CD4-positive, CD25-positive, alpha-beta regulatory T cell (primary cell): Measurements from ENCODE around the gene POU5F1. TPM values are rescaled to one million over a fixed set of nuclear protein-coding genes. Genes with fewer than 3 reads are reported as not detected.
"Not testable (repeated sequence)": the region's sequence is repeated elsewhere in the genome, so short reads cannot be mapped to it uniquely, and the experiment has no call there.

Experiments
- ATAC-seq, 2 donors: fragments of 150-1000 bp; cut with Tn5 transposase; one replicate each; pipeline ENCODE4 v1.10.0; 2021; ENCODE audit warnings: low read depth in 2 of 2, moderate number of reproducible peaks in 2 of 2, moderate library complexity in 1 of 2
- DNase-seq, 3 donors: peaks; one replicate each; pipeline versions ENCODE4 v3.0.0 to v3.0.0-alpha.2; 2012 to 2022; ENCODE audit warnings: mixed read lengths in 1 of 3
- H3K27ac ChIP-seq: one replicate; pipeline ENCODE4 v1.7.0; 2013; ENCODE audit warnings: mild to moderate bottlenecking, low read length; ENCODE audit not compliant: insufficient read depth, poor library complexity, severe bottlenecking
- H3K27me3 ChIP-seq: one replicate; pipeline ENCODE4 v1.7.0; 2013; ENCODE audit warnings: low read length; ENCODE audit not compliant: control insufficient read depth, insufficient read depth
- H3K36me3 ChIP-seq: one replicate; pipeline ENCODE4 v1.7.0; 2013; ENCODE audit warnings: mild to moderate bottlenecking, low read length, moderate library complexity; ENCODE audit not compliant: control insufficient read depth, insufficient read depth
- H3K4me1 ChIP-seq: 2 replicates; pipeline ENCODE4 v1.7.0; 2013; ENCODE audit warnings: mild to moderate bottlenecking, low read length; ENCODE audit not compliant: insufficient read depth, control insufficient read depth, poor library complexity, severe bottlenecking
- H3K4me3 ChIP-seq: one replicate; pipeline ENCODE4 v1.7.0; 2013; ENCODE audit warnings: low read depth, mild to moderate bottlenecking, low read length, moderate library complexity
- H3K9me3 ChIP-seq, 2 experiments: 1 replicate in 1 of 2; 2 replicates in 1 of 2; pipeline ENCODE4 v1.7.0; 2013; ENCODE audit warnings: low read length in 2 of 2, mild to moderate bottlenecking in 1 of 2, moderate library complexity in 1 of 2; ENCODE audit not compliant: control insufficient read depth in 2 of 2
- H3K27ac Mint-ChIP-seq, 3 donors: one replicate each; pipeline ENCODE4 v1.8.0; 2020 to 2022; ENCODE audit warnings: mild to moderate bottlenecking in 3 of 3, mixed read lengths in 3 of 3, moderate library complexity in 2 of 3
- H3K27me3 Mint-ChIP-seq: one replicate; pipeline ENCODE4 v1.8.0; 2022; ENCODE audit warnings: mild to moderate bottlenecking, mixed read lengths
- H3K36me3 Mint-ChIP-seq: one replicate; pipeline ENCODE4 v1.8.0; 2020; ENCODE audit warnings: mixed read lengths
- H3K4me1 Mint-ChIP-seq, 4 donors: one replicate each; pipeline ENCODE4 v1.8.0; 2020 to 2022; ENCODE audit warnings: mixed read lengths in 4 of 4, mild to moderate bottlenecking in 1 of 4
- H3K4me3 Mint-ChIP-seq, 4 donors: one replicate each; pipeline ENCODE4 v1.8.0; 2020 to 2022; ENCODE audit warnings: mild to moderate bottlenecking in 4 of 4, mixed read lengths in 4 of 4, moderate library complexity in 3 of 4
- H3K9me3 Mint-ChIP-seq, 7 donors: one replicate each; pipeline ENCODE4 v1.8.0; 2020 to 2022; ENCODE audit warnings: mixed read lengths in 7 of 7, mild to moderate bottlenecking in 3 of 7, moderate library complexity in 2 of 7
- polyA plus RNA-seq, 4 donors: library from polyadenylated mRNA; unstranded; fragments of 300-500 nt; fragmentation: Illumina TruSeq; gene quantifications; one replicate each; pipeline ENCODE4 v1.2.3, GENCODE V29; 2021
- total RNA-seq: library from RNA; stranded (reverse); gene quantifications from one replicate; pipeline ENCODE4 v1.2.3, GENCODE V29; 2022

The POU5F1 gene
- not detected for total RNA-seq
- polyA plus RNA-seq = under 1 TPM in 1 of 4 donors, not detected in 3; 0.27 TPM

DNA sequence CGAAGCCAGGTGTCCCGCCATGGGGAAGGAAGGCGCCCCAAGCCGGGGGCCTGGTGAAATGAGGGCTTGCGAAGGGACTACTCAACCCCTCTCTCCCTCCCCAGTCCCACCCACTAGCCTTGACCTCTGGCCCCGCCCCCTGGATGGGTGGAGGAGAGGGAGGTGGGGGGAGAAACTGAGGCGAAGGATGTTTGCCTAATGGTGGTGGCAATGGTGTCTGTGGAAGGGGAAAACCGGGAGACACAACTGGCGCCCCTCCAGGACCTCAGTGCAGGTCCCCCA lies at the start of gene POU5F1:
Gene POU5F1, minus strand, starts transcription at position 83 of the 282 bp plus-strand sequence. Its CDS starts 62 bp downstream, at position 21.
- H3K27ac ChIP-seq = no peak within 1 kb of the TSS
- no peaks in the 10 kb centered on the region for H3K36me3 Mint-ChIP-seq
- no peaks in the 10 kb centered on the region for H3K4me1 ChIP-seq
- no peaks in the 10 kb centered on the region for H3K9me3 ChIP-seq
- no peaks in the 10 kb centered on the region for H3K27me3 ChIP-seq
- H3K27me3 Mint-ChIP-seq = no peaks in the 10 kb centered on the region
- no peaks in the 10 kb centered on the region for H3K9me3 Mint-ChIP-seq
- no peak within 1 kb of the TSS for H3K27ac Mint-ChIP-seq
- H3K4me3 Mint-ChIP-seq = no peak within 1 kb of the TSS
- ATAC-seq (no peak), DNase-seq (no peak)
- no peaks in the 10 kb centered on the region for H3K36me3 ChIP-seq
- H3K4me3 ChIP-seq = no peak within 1 kb of the TSS
- H3K4me1 Mint-ChIP-seq = peaks cover 0 to 5% (median 3%) of the 10 kb centered on the region in 4 donors

DNA sequence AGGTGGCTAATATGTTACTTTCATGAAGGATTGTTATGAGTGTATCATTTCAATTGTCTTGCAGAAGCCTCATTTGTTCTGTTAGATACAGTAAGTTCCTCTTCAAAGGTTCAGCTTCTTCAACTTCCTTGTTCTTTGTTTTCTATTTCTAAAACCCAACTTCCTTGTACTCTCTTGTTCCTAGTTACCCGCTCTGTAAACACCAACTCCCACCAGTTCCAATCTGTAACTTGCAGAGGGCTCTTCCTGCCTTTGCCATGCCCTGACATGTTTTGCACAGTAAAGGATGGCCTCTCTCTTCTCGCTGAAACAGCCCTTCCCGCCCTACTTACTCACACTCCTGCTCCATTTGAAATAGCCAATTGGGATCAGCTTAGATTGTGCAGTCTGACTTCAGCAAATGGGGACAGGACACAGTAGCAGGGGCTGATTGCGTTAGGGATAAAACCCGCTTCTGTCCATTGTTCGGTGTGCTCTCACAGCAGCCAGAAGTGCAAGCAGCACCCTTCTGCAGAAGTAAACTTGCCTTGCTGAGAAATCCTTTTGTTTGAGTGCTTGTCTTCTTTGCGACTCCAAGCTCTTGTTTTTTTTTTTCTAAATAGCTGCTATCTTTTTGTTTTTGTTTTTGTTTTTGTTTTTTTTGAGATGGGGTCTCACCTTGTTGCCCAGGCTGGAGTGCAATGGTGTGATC lies 45.9 kb upstream of the POU5F1 start:
- H3K36me3 ChIP-seq = no peaks in the 10 kb centered on the region
- no peak for ATAC-seq
- Mint-ChIP-seq H3K4me1 (peaks cover 0 to 4% (median 0%) of the 10 kb centered on the region in 4 donors), H3K27me3 (peaks cover 16% of the 10 kb centered on the region), H3K36me3 (no peaks in the 10 kb centered on the region), H3K9me3 (peaks cover 0 to 12% (median 0%) of the 10 kb centered on the region in 7 donors), H3K4me3 (no peak overlapping the region), H3K27ac (no peak overlapping the region)
- no peaks in the 10 kb centered on the region for H3K4me1 ChIP-seq
- no peak overlapping the region for H3K4me3 ChIP-seq
- H3K27ac ChIP-seq = no peak overlapping the region
- H3K27me3 ChIP-seq = no peaks in the 10 kb centered on the region
- DNase-seq = no peak
- peaks cover 0 to 4% of the 10 kb centered on the region in 2 experiments for H3K9me3 ChIP-seq

DNA sequence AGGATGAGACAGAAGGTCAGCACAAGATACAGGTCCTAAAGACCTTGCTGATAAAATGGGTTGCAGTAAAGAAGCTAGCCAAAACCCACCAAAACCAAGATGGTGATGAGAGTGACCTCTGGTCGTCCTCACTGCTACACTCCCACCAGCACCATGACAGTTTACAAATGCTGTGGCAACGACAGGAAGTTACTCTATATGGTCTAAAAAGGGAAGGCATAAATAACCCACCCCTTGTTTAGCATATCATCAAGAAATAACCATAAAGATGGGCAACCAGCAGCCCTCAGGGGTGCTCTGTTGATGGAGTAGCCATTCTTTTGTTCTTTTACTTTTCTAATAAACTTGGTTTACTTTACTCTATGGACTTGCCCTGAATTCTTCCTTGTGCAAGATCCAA lies 44.7 kb upstream of the POU5F1 start:
- not testable (repeated sequence) for DNase-seq, H3K27ac ChIP-seq, H3K27me3 ChIP-seq, H3K4me3 ChIP-seq, H3K4me1 ChIP-seq, ATAC-seq, H3K27ac Mint-ChIP-seq, H3K36me3 Mint-ChIP-seq, H3K4me1 Mint-ChIP-seq, H3K36me3 ChIP-seq, H3K9me3 ChIP-seq, H3K4me3 Mint-ChIP-seq
- Mint-ChIP-seq H3K9me3 (peaks cover 0 to 12% (median 0%) of the 10 kb centered on the region in 7 donors), H3K27me3 (peaks cover 12% of the 10 kb centered on the region)

DNA sequence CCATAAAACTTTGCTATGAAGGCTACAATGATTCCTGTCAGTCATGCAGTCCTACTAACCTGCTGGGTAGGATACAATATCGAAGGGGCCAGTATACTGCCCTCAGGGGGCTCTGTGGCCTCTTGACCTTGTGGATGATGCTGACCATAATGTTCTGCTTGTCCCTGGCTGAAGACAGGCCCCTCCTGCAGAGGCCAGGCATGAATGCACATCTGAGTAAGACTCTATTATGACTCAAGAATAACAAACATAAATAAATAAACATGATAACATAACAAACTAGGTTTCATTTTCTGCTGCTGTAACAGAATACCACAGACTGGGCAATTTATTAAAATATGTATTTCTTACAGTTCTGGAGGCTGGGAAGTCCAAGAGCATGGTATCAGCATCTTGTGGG lies 44.0 kb upstream of the POU5F1 start:
- ATAC-seq = no peak
- no peak overlapping the region for H3K27ac ChIP-seq
- no peaks in the 10 kb centered on the region for H3K4me1 ChIP-seq
- H3K9me3 ChIP-seq = peaks cover 0 to 4% of the 10 kb centered on the region in 2 experiments
- Mint-ChIP-seq H3K4me1 (peaks cover 0 to 10% (median under 1%) of the 10 kb centered on the region in 4 donors), H3K4me3 (no peak overlapping the region), H3K27me3 (peaks cover 11% of the 10 kb centered on the region), H3K36me3 (peaks cover 3% of the 10 kb centered on the region), H3K9me3 (peaks cover 0 to 12% (median 0%) of the 10 kb centered on the region in 7 donors), H3K27ac (no peak overlapping the region)
- H3K4me3 ChIP-seq = no peak overlapping the region
- no peaks in the 10 kb centered on the region for H3K27me3 ChIP-seq
- DNase-seq = no peak
- no peaks in the 10 kb centered on the region for H3K36me3 ChIP-seq

DNA sequence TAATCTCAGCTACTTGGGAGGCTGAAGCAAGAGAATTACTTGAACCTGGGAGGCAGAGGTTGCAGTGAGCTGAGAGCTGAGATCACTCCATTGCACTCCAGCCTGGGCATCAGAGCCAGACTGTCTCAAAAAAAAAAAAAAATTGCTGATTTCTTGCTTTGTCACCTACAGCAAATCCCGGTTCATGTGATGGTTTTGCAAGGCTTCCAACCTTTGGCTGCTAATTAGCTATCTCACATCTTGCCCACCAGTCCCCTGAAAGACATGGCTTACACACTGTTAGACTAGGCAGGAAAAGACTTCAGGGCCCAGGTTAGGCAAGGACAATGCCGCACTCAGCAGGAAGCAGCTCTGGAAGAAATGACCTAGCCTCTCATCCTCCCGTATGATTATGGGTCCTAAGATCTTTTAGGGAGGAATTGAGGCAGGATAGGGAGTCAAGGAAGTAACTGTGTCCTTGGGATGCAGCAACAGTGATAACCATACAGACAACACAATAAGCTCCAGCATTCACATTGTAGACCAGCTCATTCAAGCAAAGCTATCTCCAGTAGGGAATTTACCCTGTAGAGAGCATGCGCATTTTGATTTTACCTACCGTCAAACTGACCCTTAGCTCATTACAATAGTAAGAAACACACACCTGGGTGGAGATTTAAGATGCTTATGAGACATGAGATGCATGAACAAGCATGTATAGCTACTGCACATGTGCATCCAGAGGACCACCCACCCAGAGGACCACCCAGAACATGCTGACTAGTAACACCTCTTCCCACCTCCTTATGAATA lies 40.5 kb upstream of the POU5F1 start:
- H3K9me3 ChIP-seq = no peaks in the 10 kb centered on the region
- no peaks in the 10 kb centered on the region for H3K4me1 ChIP-seq
- H3K4me3 ChIP-seq = no peak overlapping the region
- peaks cover 7% of the 10 kb centered on the region for H3K36me3 Mint-ChIP-seq
- H3K4me1 Mint-ChIP-seq = peaks cover 0 to 14% (median 1%) of the 10 kb centered on the region in 4 donors
- H3K36me3 ChIP-seq = peaks cover 3% of the 10 kb centered on the region
- no peak overlapping the region for H3K4me3 Mint-ChIP-seq
- DNase-seq = no peak
- H3K9me3 Mint-ChIP-seq = peaks cover 0 to 4% (median 0%) of the 10 kb centered on the region in 7 donors
- H3K27ac ChIP-seq = no peak overlapping the region
- H3K27me3 Mint-ChIP-seq = no peaks in the 10 kb centered on the region
- no peak for ATAC-seq
- H3K27ac Mint-ChIP-seq = peak overlapping the region in 1 of 3 donors; percentile 87
- H3K27me3 ChIP-seq = no peaks in the 10 kb centered on the region

DNA sequence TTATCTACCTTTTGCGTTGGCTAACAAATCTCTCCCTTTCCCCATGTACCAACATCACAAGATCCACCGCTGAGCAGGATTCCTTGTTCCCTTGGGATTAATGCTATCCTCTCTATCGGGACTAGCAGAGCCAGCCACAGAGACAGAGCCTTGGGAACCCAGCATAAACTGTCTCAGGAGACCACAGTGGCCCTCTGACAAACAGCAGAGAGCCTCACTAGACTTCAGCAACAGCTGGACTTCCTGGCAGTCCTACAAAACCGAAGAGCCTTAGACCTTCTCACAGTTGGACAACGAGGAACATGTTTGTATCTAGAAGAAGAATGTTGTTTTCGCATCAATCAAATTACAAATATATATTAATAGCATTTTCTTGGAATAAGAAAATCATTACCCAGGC lies 39.6 kb upstream of the POU5F1 start:
- H3K9me3 ChIP-seq = no peaks in the 10 kb centered on the region
- H3K4me3 Mint-ChIP-seq = peak overlapping the region in 1 of 4 donors; percentile 19
- DNase-seq (no peak), ATAC-seq (no peak)
- H3K27me3 Mint-ChIP-seq = no peaks in the 10 kb centered on the region
- peaks cover 0 to 18% (median 5%) of the 10 kb centered on the region in 4 donors for H3K4me1 Mint-ChIP-seq
- no peaks in the 10 kb centered on the region for H3K27me3 ChIP-seq
- H3K9me3 Mint-ChIP-seq = peaks cover 0 to 1% (median 0%) of the 10 kb centered on the region in 7 donors
- H3K27ac ChIP-seq = no peak overlapping the region
- H3K27ac Mint-ChIP-seq = no peak overlapping the region
- no peak overlapping the region for H3K4me3 ChIP-seq
- peaks cover 7% of the 10 kb centered on the region for H3K36me3 Mint-ChIP-seq
- peaks cover 3% of the 10 kb centered on the region for H3K36me3 ChIP-seq
- no peaks in the 10 kb centered on the region for H3K4me1 ChIP-seq

DNA sequence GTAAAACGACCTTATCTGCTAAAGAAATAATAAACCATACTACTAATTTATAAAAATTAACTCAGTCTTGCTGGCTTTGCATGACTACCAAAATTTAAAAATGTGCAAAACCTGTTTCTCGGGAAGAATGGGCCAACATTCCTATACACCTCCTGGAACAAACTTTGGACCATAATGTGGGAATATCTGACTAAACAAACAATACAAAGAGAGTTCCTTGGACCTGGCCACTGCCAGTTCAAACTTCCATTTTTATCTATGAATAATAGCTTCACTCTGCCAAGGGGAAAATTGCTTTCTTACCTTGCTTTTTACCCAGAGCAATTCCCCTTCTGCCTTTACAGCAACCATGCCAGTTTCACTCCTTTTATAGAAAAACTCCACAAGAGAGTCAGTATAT lies 38.7 kb upstream of the POU5F1 start:
- no peak overlapping the region for H3K27ac ChIP-seq
- no peak for DNase-seq
- no peaks in the 10 kb centered on the region for H3K9me3 ChIP-seq
- Mint-ChIP-seq H3K27ac (peak overlapping the region in 1 of 3 donors; percentile 69), H3K36me3 (peaks cover 7% of the 10 kb centered on the region), H3K27me3 (no peaks in the 10 kb centered on the region), H3K4me1 (peaks cover 0 to 21% (median 14%) of the 10 kb centered on the region in 4 donors), H3K9me3 (peaks cover 0 to under 1% (median 0%) of the 10 kb centered on the region in 7 donors), H3K4me3 (no peak overlapping the region)
- H3K4me1 ChIP-seq = peaks cover 8% of the 10 kb centered on the region
- ATAC-seq = no peak
- H3K36me3 ChIP-seq = peaks cover 3% of the 10 kb centered on the region
- H3K27me3 ChIP-seq = no peaks in the 10 kb centered on the region
- H3K4me3 ChIP-seq = no peak overlapping the region
